Sigmoid colon (tissue), 3 donors: ENCODE results near the gene TMEM233.

Experiments
- CTCF ChIP-seq, 4 experiments: fragments of 450-650 bp in 3 of 4; fragments of 200-600 bp in 1 of 4; IDR thresholded peaks; one replicate each; pipeline ENCODE4 v1.5.1; 2016 to 2019; ENCODE audit warnings: antibody characterized with exemption in 4 of 4, mild to moderate bottlenecking in 3 of 4, moderate library complexity in 2 of 4
- POLR2A ChIP-seq, 2 donors: fragments of 450-650 bp; IDR thresholded peaks; one replicate each; pipeline ENCODE4 v1.6.1; 2016; ENCODE audit warnings: antibody characterized with exemption in 2 of 2, mild to moderate bottlenecking in 2 of 2, moderate library complexity in 2 of 2

GRCh38 chr12:119576915-119577314 lies 16.7 kb upstream of the TMEM233 start:
- TF ChIP-seq CTCF (IDR thresholded peaks at IDR 0.05) (no peak), POLR2A (IDR thresholded peaks at IDR 0.05) (no peak)
